SK-N-SH (cell line): ENCODE results near the gene CADM1.

Source experiments
- MXI1 ChIP-seq: IDR thresholded peaks from 2 replicates; pipeline ENCODE4 v1.6.1; 2012; ENCODE audit warnings: mild to moderate bottlenecking, low read depth, low read length, improper control_type of control experiment
- NFIC ChIP-seq: IDR thresholded peaks from 2 replicates; pipeline ENCODE4 v1.4.0; 2012; ENCODE audit warnings: borderline replicate concordance
- NRF1 ChIP-seq: IDR thresholded peaks from 2 replicates; pipeline ENCODE4 v1.6.1; 2012; ENCODE audit warnings: low read depth, mild to moderate bottlenecking, low read length
- POLR2AphosphoS5 ChIP-seq: IDR thresholded peaks from 2 replicates; pipeline ENCODE4 v1.6.1; 2012; ENCODE audit warnings: low read depth, low read length
- TEAD4 ChIP-seq: IDR thresholded peaks from 2 replicates; pipeline ENCODE4 v1.4.0; 2012; ENCODE audit warnings: mild to moderate bottlenecking, borderline replicate concordance; ENCODE audit not compliant: insufficient read depth
- TF ChIP-seq, protein P1 (sequence below): fragments of 200-600 bp; sonication (generic); IDR thresholded peaks from 2 replicates; pipeline ENCODE4 v1.6.1; 2017; ENCODE audit warnings: antibody characterized with exemption, mild to moderate bottlenecking, moderate library complexity
- TF ChIP-seq, protein P2 (sequence below): IDR thresholded peaks from 2 replicates; pipeline ENCODE4 v1.6.1; 2012; ENCODE audit warnings: mild to moderate bottlenecking, low read depth, low read length, moderate library complexity

DNA sequence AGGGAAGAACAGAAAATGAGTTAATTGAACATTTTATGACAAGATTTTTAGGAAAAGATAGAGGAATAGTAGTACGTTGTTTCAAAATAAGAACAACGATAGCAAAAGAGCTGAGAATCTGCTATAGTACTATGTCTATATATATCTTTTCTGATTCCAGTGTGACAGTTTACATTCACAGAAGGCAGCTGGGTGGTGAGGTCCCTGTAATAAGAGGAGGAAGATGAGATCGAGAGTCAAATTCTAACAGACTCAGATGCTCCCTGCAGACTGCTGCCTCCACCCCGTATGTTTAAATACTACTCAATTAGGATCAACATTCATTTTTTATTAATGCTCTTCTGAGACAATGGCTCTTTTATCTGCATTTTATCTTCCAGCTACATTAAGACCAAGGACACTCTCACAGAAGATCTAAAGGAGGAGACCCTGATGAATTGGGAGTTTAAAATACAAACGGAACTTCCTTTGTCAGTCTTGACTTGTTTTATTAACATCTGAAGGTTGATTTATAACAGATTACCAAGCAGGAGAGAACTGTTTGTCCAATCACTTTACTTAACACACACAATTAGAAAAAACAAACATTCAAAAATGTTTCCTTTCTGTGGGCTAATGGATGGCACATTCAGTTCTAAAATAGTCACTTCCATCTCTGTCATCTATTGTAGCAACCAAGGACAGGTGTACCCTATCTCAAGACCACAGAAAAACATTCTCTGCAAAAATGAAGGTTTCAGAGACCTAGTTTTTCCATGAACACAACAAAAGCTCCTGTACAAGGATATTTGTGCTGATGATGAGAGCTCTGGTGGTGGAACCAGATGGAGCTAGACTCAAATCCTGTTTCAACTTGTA, 240.2 kb downstream of the CADM1 start:
- TF ChIP-seq, protein P1, sequence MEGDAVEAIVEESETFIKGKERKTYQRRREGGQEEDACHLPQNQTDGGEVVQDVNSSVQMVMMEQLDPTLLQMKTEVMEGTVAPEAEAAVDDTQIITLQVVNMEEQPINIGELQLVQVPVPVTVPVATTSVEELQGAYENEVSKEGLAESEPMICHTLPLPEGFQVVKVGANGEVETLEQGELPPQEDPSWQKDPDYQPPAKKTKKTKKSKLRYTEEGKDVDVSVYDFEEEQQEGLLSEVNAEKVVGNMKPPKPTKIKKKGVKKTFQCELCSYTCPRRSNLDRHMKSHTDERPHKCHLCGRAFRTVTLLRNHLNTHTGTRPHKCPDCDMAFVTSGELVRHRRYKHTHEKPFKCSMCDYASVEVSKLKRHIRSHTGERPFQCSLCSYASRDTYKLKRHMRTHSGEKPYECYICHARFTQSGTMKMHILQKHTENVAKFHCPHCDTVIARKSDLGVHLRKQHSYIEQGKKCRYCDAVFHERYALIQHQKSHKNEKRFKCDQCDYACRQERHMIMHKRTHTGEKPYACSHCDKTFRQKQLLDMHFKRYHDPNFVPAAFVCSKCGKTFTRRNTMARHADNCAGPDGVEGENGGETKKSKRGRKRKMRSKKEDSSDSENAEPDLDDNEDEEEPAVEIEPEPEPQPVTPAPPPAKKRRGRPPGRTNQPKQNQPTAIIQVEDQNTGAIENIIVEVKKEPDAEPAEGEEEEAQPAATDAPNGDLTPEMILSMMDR = no peak
- TF ChIP-seq POLR2AphosphoS5 (no peak), NRF1 (no peak), MXI1 (no peak), TEAD4 (no peak), NFIC (no peak)
- TF ChIP-seq, protein P2, sequence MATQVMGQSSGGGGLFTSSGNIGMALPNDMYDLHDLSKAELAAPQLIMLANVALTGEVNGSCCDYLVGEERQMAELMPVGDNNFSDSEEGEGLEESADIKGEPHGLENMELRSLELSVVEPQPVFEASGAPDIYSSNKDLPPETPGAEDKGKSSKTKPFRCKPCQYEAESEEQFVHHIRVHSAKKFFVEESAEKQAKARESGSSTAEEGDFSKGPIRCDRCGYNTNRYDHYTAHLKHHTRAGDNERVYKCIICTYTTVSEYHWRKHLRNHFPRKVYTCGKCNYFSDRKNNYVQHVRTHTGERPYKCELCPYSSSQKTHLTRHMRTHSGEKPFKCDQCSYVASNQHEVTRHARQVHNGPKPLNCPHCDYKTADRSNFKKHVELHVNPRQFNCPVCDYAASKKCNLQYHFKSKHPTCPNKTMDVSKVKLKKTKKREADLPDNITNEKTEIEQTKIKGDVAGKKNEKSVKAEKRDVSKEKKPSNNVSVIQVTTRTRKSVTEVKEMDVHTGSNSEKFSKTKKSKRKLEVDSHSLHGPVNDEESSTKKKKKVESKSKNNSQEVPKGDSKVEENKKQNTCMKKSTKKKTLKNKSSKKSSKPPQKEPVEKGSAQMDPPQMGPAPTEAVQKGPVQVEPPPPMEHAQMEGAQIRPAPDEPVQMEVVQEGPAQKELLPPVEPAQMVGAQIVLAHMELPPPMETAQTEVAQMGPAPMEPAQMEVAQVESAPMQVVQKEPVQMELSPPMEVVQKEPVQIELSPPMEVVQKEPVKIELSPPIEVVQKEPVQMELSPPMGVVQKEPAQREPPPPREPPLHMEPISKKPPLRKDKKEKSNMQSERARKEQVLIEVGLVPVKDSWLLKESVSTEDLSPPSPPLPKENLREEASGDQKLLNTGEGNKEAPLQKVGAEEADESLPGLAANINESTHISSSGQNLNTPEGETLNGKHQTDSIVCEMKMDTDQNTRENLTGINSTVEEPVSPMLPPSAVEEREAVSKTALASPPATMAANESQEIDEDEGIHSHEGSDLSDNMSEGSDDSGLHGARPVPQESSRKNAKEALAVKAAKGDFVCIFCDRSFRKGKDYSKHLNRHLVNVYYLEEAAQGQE = no peak
